GM12878 (cell line): ENCODE data around the gene FADS1.

Experiments
- BHLHE40 ChIP-seq, 2 experiments: fragments of 450-650 bp in 1 of 2; IDR thresholded peaks; 2 replicates each; pipeline ENCODE4 v1.6.1; 2011 to 2017; ENCODE audit warnings: low read depth in 2 of 2, borderline replicate concordance in 1 of 2, improper control_type of control experiment in 1 of 2, low read length in 1 of 2, mild to moderate bottlenecking in 1 of 2
- CBFB ChIP-seq: IDR thresholded peaks from 2 replicates; pipeline ENCODE4 v1.6.1; 2016; ENCODE audit warnings: antibody characterized with exemption, low read depth
- CHD4 ChIP-seq: fragments of 200-600 bp; sonication (generic); IDR thresholded peaks from 2 replicates; pipeline ENCODE4 v1.6.1; 2016; ENCODE audit warnings: mild to moderate bottlenecking
- CTCF ChIP-seq, 3 experiments: IDR thresholded peaks in 2 of 3; conservative IDR thresholded peaks in 1 of 3; 2 replicates each; pipeline ENCODE4 v1.5.1; 2011; ENCODE audit warnings: low read depth in 3 of 3, low read length in 3 of 3, mild to moderate bottlenecking in 3 of 3, control low read depth in 2 of 3, moderate library complexity in 2 of 3, inconsistent platforms in 1 of 3, mixed read lengths in 1 of 3; ENCODE audit not compliant: control insufficient read depth in 2 of 3, insufficient read depth in 1 of 3; ENCODE audit errors: extremely low read depth in 1 of 3
- EZH2 ChIP-seq: IDR thresholded peaks from 2 replicates; pipeline ENCODE4 v1.6.1; 2012; ENCODE audit warnings: low read depth, mild to moderate bottlenecking, control low read depth, inconsistent platforms, low read length, borderline replicate concordance; ENCODE audit not compliant: control insufficient read depth
- FOXM1 ChIP-seq: IDR thresholded peaks from 2 replicates; pipeline ENCODE4 v1.6.1; 2012; ENCODE audit warnings: low read depth, mild to moderate bottlenecking, inconsistent platforms, low read length, moderate library complexity
- HDAC2 ChIP-seq: fragments of 200-600 bp; sonication (generic); IDR thresholded peaks from 2 replicates; pipeline ENCODE4 v1.6.1; 2017
- MAX ChIP-seq: IDR thresholded peaks from 2 replicates; pipeline ENCODE4 v1.6.1; 2012; ENCODE audit warnings: low read depth, low read length, improper control_type of control experiment
- POLR2A ChIP-seq: IDR thresholded peaks from 2 replicates; pipeline ENCODE4 v1.6.1; 2011; ENCODE audit warnings: low read depth, mild to moderate bottlenecking, low read length
- POU2F2 ChIP-seq: IDR thresholded peaks from 3 replicates; pipeline ENCODE4 v1.6.1; 2011; ENCODE audit warnings: low read depth, mild to moderate bottlenecking, low read length, borderline replicate concordance
- SP1 ChIP-seq: IDR thresholded peaks from one replicate; pipeline ENCODE4 v1.6.1; 2011; ENCODE audit warnings: low read depth, low read length
- ZNF24 ChIP-seq: fragments of 450-650 bp; IDR thresholded peaks from 2 replicates; pipeline ENCODE4 v1.6.1; 2017; ENCODE audit warnings: antibody characterized with exemption, mild to moderate bottlenecking

GRCh38 chr11:61802605-61803004, 14.2 kb downstream of the FADS1 start:
- TF ChIP-seq SP1 (no peak), ZNF24 (no peak), CTCF (IDR thresholded peaks at IDR 0.05 in 2 of 3, conservative IDR thresholded peaks at IDR 0.05 in 1 of 3; ENCODE audit: control insufficient read depth in 2 of 3, extremely low read depth in 1 of 3, insufficient read depth in 1 of 3, low read depth in 3 of 3, low read length in 3 of 3) (no peak), POU2F2 (no peak), POLR2A (peak; percentile 41; the same call in 1 of the 2 replicates), EZH2 (no peak), CBFB (no peak), HDAC2 (no peak), FOXM1 (no peak), BHLHE40 (IDR thresholded peaks at IDR 0.05; ENCODE audit: borderline replicate concordance in 1 of 2, low read depth in 2 of 2, low read length in 1 of 2) (no peak), MAX (no peak), CHD4 (no peak)
